ENCODE data around the gene KDSR. TPM values are rescaled to one million over a fixed set of nuclear protein-coding genes. Genes with fewer than 3 reads are reported as not detected.

The KDSR gene
- total and polyA plus RNA-seq, 2 donors from 2014 or later, result 22.5 to 73.5 TPM

DNA sequence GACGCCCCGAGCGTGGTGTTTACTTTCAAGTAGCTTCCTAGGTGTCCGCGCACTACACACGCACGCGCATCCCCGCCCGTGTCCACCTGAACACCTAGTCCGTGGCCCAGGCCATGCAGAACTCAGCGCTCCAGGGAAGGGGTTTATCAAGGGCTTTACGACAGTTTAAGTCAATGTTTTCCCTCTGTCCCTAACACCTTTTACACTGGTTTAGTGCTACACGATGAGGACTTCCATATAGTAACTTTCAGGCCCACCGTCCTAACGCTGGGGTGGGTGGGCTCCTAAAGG is 46.1 kb downstream of the KDSR start:
- peak overlapping the region; percentile 64 to 68 for H3K27ac ChIP-seq (ENCODE audit: low read depth in 2 of 2, low read length in 2 of 2)
- no peaks in the 10 kb centered on the region for H3K36me3 ChIP-seq (ENCODE audit: control insufficient read depth in 2 of 3, insufficient read depth in 3 of 3, low read length in 3 of 3)
- H3K9ac ChIP-seq (ENCODE audit: low read length in 3 of 3), result peak overlapping the region in 2 of 3 donors; percentile 68 to 70
- no peak for DNase-seq
- intact Hi-C loops (cut with DNase I), result loop anchor here (10.0 kb wide), 1 partner anchor 306 kb away; no protein-coding TSS in a partner anchor
- TF ChIP-seq, protein P1, sequence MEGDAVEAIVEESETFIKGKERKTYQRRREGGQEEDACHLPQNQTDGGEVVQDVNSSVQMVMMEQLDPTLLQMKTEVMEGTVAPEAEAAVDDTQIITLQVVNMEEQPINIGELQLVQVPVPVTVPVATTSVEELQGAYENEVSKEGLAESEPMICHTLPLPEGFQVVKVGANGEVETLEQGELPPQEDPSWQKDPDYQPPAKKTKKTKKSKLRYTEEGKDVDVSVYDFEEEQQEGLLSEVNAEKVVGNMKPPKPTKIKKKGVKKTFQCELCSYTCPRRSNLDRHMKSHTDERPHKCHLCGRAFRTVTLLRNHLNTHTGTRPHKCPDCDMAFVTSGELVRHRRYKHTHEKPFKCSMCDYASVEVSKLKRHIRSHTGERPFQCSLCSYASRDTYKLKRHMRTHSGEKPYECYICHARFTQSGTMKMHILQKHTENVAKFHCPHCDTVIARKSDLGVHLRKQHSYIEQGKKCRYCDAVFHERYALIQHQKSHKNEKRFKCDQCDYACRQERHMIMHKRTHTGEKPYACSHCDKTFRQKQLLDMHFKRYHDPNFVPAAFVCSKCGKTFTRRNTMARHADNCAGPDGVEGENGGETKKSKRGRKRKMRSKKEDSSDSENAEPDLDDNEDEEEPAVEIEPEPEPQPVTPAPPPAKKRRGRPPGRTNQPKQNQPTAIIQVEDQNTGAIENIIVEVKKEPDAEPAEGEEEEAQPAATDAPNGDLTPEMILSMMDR (IDR thresholded peaks at IDR 0.05; ENCODE audit: borderline replicate concordance, extremely low read depth, insufficient read depth), result no peak
- peaks cover 0 to 8% (median 8%) of the 10 kb centered on the region in 3 donors for H3K4me1 ChIP-seq (ENCODE audit: control insufficient read depth in 2 of 3, insufficient read depth in 2 of 3, low read depth in 1 of 3, low read length in 3 of 3)
- H3K9me3 ChIP-seq (ENCODE audit: control insufficient read depth in 2 of 3, insufficient read depth in 1 of 3, low read length in 3 of 3), result no peaks in the 10 kb centered on the region
- H3K4me3 ChIP-seq (ENCODE audit: low read length in 3 of 3), result peak overlapping the region; percentile 61 to 81 (median 66)
- no peaks in the 10 kb centered on the region for H3K27me3 ChIP-seq (ENCODE audit: control insufficient read depth, insufficient read depth, low read length)
- no peak for FAIRE-seq

DNA sequence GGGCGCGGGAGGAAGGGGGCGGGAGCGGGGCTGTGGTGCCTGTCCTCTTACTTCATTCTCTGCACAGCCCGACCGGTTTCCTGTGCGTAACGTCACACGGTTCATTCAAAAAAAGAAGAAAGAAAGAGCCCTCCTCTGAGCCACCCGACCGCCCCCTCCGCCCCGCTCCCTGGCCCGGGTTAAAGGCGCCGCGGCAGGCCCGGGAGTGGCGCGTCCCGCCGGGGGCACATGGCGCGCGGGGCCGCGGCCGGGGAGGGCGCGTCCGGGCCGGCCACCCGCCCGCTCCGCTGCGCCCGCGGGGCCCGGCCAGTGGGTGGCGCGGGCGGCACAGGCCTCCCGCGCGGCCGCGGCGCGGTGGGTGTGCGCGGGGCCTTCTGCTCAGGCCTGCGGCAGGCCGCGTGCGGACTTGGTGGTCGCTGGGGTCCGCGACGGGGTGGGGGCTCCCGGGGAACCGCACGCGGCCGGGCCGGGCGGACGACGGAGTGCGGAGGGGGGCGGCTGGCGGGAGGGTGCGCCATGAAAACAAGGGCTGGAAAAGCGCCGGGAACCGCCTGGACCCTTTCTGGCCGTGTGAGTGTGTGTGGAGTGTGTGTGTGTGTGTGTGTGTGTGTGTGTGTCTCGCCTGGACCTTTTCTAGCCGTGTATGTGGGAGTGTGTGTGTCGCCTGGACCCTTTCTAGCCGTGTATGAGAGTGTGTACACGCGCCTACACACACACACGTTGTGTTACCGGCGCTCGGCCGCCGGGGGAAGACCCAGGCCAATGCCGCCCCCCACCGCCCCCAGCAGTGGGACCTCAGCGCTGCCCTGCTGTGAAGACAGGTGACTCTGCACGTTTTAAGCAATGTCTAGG is 46.7 kb downstream of the KDSR start:
- DNase-seq (peak; percentile 85 to 96 (median 91)), FAIRE-seq (no peak)
- no peaks in the 10 kb centered on the region for H3K9me3 ChIP-seq (ENCODE audit: control insufficient read depth in 2 of 3, insufficient read depth in 1 of 3, low read length in 3 of 3)
- peak overlapping the region; percentile 43 to 70 (median 68) for H3K9ac ChIP-seq (ENCODE audit: low read length in 3 of 3)
- H3K4me3 ChIP-seq (ENCODE audit: low read length in 3 of 3), result peak overlapping the region; percentile 61 to 81 (median 66)
- peak overlapping the region; percentile 64 to 68 for H3K27ac ChIP-seq (ENCODE audit: low read depth in 2 of 2, low read length in 2 of 2)
- H3K27me3 ChIP-seq (ENCODE audit: control insufficient read depth, insufficient read depth, low read length), result no peaks in the 10 kb centered on the region
- intact Hi-C loops (cut with DNase I), result loop anchor here (10.0 kb wide), 1 partner anchor 306 kb away; no protein-coding TSS in a partner anchor
- TF ChIP-seq, protein P1 (IDR thresholded peaks at IDR 0.05; ENCODE audit: borderline replicate concordance, extremely low read depth, insufficient read depth), result no peak
- peaks cover 0 to 9% (median 8%) of the 10 kb centered on the region in 3 donors for H3K4me1 ChIP-seq (ENCODE audit: control insufficient read depth in 2 of 3, insufficient read depth in 2 of 3, low read depth in 1 of 3, low read length in 3 of 3)
- H3K36me3 ChIP-seq (ENCODE audit: control insufficient read depth in 2 of 3, insufficient read depth in 3 of 3, low read length in 3 of 3), result no peaks in the 10 kb centered on the region

DNA sequence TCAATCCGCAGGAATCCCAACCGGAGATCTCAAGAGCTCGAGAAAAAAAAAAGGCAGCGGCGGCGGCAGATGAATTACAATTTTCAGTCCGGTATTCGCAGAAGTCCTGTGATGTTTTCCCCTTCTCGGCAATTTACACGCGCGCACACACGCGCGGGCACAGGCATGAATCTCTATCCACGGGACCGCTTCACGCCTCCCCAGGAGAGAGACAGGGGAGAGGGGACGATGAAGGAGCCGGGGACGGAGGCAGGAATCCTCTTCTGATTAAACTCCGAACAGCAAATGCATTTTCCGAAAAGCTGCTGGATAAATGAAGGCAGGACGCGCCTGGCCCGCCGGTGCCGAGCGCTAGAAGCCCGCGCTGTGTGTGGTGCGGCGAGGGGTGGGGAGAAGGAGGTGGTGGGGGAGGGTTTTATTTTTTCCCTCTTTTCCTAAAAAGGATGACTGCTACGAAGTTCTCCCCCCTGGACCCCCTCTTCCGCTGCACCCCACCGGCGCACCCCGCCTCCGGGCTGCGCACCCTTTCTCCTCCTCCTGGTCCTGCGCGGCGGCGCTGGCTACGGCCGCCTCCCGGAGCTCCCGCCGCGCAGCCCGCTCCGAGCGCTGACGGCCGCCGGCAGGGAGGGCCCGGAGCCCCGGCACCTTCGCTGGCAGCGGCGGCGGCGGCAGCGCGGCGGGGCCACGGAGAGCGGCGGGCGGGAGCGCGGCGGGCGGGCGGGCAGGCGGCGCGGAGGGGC is 47.5 kb downstream of the KDSR start, which contains the start of gene BCL2:
Gene BCL2 (minus strand): TSS at position 387 of the 740 bp plus-strand sequence.
- intact Hi-C loops (cut with DNase I), result loop anchor here (10.0 kb wide), 1 partner anchor 305 kb away; no protein-coding TSS in a partner anchor

More for the DNA sequence above, 47.5 kb downstream of the KDSR start, which contains the start of gene BCL2:
- Histone ChIP-seq H3K4me3 (ENCODE audit: low read length in 3 of 3) (peak within 1 kb of the TSS; percentile 66 to 86 (median 85)), H3K4me1 (ENCODE audit: control insufficient read depth in 2 of 3, insufficient read depth in 2 of 3, low read depth in 1 of 3, low read length in 3 of 3) (peaks cover 0 to 10% (median 4%) of the 10 kb centered on the region in 3 donors), H3K27me3 (ENCODE audit: control insufficient read depth, insufficient read depth, low read length) (no peaks in the 10 kb centered on the region), H3K9me3 (ENCODE audit: control insufficient read depth in 2 of 3, insufficient read depth in 1 of 3, low read length in 3 of 3) (no peaks in the 10 kb centered on the region), H3K27ac (ENCODE audit: low read depth in 2 of 2, low read length in 2 of 2) (peak within 1 kb of the TSS; percentile 79 to 84), H3K9ac (ENCODE audit: low read length in 3 of 3) (peak within 1 kb of the TSS; percentile 70 to 77 (median 76)), H3K36me3 (ENCODE audit: control insufficient read depth in 2 of 3, insufficient read depth in 3 of 3, low read length in 3 of 3) (no peaks in the 10 kb centered on the region)
- FAIRE-seq (no peak), DNase-seq (peak; percentile 58 to 77 (median 74))
- TF ChIP-seq, protein P1 (IDR thresholded peaks at IDR 0.05; ENCODE audit: borderline replicate concordance, extremely low read depth, insufficient read depth), result no peak
